ENCODE data around the gene CIB4. TPM values are rescaled to one million over a fixed set of nuclear protein-coding genes. Genes with fewer than 3 reads are reported as not detected.

CIB4 gene
- total RNA-seq, 2 experiments from 2014 or later = not detected

DNA sequence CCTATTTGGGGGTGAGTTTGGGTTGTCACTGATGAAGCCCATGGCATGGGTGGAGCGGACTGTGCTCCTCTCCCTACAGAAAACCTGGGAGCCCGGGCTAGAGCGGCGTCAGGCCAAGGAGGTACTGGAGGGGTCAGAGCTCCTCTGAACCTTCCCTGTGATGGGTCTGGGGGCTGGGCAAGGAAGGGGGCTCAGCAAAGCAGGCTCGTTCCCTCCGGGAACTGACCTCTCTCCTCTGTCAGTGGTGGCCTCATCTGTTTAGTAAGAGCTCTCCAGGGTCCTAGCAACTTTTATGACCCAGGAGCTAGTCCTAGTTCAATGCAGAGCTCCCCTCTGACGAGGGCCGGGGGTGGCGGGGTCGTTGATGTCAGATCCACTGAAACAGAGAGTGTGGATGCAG, 100.9 kb downstream of the CIB4 start:
- DNase-seq = no peak
- no peaks in the 10 kb centered on the region for H3K36me3 Mint-ChIP-seq (ENCODE audit: low read depth)
- POLR2A ChIA-PET = no interaction called here
- H3K27ac Mint-ChIP-seq = no peak overlapping the region
- H3K9me3 Mint-ChIP-seq = no peaks in the 10 kb centered on the region
- no peaks in the 10 kb centered on the region for H3K4me1 Mint-ChIP-seq
- no peaks in the 10 kb centered on the region for H3K27me3 Mint-ChIP-seq
- CTCF ChIA-PET = interaction anchor here (1.1 kb wide), 2 partner anchors 11 to 131 kb away, joined by 3 to 4 read pairs; no protein-coding TSS in a partner anchor
- no peak overlapping the region for H3K4me3 Mint-ChIP-seq

DNA sequence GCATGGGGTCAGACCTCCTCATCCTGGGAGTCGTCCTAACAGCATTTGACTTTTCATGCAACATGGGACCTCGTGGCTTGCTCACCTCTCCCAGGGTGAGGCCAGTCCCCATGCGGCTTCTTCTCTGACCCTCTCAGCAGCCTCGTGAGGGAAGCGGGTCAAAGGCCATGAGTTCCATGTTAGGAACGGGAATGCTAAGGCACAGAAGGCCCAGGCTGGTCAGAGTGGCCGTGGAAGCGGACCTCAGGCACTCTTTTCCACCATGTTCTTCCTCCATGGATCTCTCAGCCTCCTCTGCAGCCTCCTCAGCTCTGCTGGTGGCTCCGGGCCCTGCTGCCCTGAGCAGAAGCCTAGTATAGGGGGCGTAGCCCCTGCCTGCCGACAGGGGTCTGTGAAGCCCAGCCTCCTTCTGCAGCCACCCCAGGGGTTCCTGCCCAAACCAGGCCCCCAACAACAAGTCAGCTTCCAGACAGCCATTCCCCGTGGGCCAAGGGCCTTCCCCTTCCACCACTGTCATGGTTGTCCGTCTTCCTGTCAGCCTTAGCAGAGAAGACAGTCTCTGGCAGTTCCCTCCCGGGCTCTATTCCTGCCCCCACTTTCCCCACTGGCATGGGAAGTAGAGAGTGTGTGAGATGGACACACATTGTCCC, 103.2 kb downstream of the CIB4 start:
- Mint-ChIP-seq H3K4me1 (no peaks in the 10 kb centered on the region), H3K36me3 (ENCODE audit: low read depth) (no peaks in the 10 kb centered on the region), H3K9me3 (no peaks in the 10 kb centered on the region), H3K4me3 (no peak overlapping the region), H3K27me3 (no peaks in the 10 kb centered on the region), H3K27ac (no peak overlapping the region)
- no peak for DNase-seq
- CTCF ChIA-PET = interaction anchor here (0.6 kb wide), 1 partner anchor 724 kb away, joined by 3 read pairs; no protein-coding TSS in a partner anchor
- POLR2A ChIA-PET = no interaction called here

DNA sequence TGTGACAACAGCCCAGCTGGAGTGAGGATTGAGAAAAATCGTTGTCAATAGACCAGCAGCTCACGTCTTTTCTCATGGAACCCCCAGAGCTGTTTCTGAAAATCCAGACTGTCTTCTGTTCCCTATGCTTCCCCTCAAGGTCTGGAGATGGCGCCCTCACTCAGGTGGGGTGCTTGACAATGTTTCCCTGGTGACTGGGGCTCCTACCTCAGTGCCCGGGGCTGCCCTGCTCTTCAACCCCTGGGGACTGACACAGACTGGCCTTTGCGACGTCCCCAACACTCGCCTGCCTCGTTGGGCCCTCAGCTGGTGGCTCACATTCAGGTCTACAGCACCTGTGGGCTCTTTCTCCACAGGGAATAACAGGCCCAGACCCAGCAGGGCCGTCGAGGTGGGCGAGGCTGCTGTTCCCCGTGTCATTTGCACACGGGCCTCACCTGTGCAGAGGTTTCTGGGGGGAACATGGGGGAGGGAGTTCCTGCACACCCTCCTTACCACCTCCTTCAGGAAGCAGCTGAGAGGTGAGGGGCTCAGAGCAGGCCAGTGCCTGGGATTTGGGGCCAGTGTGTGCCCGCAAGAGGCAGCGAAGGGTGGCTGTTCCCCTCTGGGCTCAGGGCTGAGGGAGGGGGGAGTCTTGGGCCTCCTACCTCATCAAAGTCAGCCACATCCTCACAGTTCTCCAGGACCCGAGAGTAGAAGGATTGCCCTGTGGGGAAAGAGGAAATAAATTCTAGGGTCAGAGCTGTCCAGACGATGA, 103.9 kb downstream of the CIB4 start:
- no peaks in the 10 kb centered on the region for H3K4me1 Mint-ChIP-seq
- no peak overlapping the region for H3K27ac Mint-ChIP-seq
- DNase-seq = no peak
- no peak overlapping the region for H3K4me3 Mint-ChIP-seq
- no peaks in the 10 kb centered on the region for H3K36me3 Mint-ChIP-seq (ENCODE audit: low read depth)
- CTCF ChIA-PET = no interaction called here
- no peaks in the 10 kb centered on the region for H3K9me3 Mint-ChIP-seq
- POLR2A ChIA-PET = no interaction called here
- H3K27me3 Mint-ChIP-seq = no peaks in the 10 kb centered on the region

DNA sequence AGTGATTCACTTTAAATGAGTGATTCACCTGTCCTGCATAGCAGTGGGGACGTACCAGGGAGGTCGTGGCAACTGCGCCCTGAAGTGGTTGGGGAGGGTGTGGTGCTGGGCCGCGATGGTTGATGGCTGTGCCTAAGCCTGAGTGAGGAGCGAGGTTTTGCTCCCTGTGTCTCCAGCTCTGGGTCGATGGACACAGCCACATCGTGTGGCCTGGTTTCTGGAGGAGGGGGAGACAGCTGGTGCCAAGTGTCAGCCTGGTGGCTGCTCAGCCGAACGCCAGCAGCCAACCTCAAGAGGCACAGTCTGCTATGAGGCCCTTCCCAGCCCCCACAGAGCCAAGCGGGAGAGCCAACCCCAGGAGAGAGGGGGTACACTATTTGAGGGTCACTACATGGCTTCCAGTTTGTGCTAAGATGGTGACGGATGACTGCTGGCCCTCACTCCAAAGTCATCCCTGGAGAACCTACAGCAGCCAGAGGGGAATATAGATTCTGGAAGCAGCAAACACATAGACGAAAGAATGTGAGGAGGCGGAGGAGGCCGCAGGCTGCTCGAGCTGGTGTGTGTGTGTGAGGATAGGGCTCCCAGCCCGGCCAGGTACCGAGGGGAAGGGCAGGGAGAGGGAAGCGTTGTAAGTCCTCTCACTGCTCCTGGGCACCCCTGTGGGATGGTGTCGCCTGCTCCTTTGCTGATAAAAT, 104.6 kb downstream of the CIB4 start:
- Mint-ChIP-seq H3K27me3 (no peaks in the 10 kb centered on the region), H3K27ac (no peak overlapping the region), H3K4me3 (no peak overlapping the region), H3K4me1 (no peaks in the 10 kb centered on the region), H3K9me3 (no peaks in the 10 kb centered on the region), H3K36me3 (ENCODE audit: low read depth) (no peaks in the 10 kb centered on the region)
- ChIA-PET POLR2A (no interaction called here), CTCF (no interaction called here)
- no peak for DNase-seq

DNA sequence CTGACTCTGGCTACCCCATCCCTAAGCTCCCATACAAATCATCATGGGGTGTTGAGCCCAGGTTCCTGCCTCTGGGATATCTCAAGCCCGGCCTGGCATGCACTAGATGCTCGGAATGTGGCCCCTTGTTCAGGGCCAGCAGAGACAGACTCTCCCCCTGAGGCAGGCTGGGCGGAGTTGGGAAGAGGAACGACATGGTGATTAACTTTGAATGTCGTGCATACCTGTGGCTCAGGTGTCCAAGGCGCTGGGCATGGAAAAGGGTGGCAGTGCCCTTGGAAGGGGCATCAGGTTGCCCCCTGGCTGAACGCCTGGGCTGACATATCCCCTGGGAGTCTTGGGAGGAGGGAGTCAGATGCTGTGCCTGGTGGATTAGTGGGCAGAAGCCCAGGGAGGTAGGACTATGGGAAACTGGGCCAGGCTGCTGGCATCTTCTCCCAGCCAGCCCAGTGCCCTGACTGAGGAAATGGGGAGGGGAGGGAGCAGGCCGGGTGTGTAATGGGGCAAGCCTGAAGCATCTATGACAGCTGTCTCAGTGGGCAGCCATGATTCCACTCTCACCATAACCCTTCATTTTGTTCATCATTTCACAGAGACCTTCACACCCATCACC, 105.4 kb downstream of the CIB4 start:
- no peaks in the 10 kb centered on the region for H3K4me1 Mint-ChIP-seq
- H3K36me3 Mint-ChIP-seq (ENCODE audit: low read depth) = no peaks in the 10 kb centered on the region
- no peaks in the 10 kb centered on the region for H3K27me3 Mint-ChIP-seq
- ChIA-PET POLR2A (no interaction called here), CTCF (no interaction called here)
- no peak overlapping the region for H3K27ac Mint-ChIP-seq
- no peaks in the 10 kb centered on the region for H3K9me3 Mint-ChIP-seq
- H3K4me3 Mint-ChIP-seq = no peak overlapping the region
- no peak for DNase-seq

DNA sequence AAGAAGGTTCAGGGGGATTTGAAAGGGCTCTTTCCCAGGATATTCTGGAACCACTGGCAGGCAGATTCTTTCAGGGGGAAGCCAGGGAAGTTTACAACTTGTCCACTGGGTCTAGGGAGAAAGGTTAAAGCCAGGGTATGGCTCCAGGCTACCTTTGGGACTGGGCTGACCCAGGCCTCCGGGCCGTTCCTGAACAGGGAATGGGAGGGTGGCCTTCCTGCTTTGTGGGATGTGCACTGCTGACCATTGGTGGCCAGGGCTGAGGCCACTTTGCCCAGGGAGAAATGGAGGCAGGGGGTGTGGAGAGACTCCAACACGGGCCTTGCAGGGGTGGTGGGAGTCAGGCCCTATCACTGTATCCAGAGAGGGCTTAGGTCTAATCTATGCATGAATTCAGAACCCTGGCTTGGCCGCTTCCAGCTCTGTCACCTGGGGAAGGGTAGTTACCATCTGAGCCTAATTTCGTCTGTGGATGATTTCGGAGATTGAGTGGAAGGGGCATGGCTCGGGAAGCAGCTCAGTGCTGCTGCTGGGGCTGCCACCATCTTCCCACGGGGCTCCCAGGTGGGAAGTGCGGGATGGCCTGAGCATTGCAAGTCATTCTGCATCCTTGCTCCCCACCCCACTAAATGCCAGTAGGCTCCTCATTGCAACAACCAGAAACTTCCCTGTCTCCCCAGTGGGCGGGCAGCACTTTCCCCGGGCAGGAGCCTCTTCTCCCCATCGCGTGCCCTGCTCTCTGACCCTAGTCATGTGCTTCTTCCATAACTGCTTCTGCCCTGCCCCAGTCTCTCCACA, 106.1 kb downstream of the CIB4 start:
- ChIA-PET POLR2A (interaction anchor here (0.6 kb wide), 1 partner anchor 31 kb away, joined by 3 read pairs; no protein-coding TSS in a partner anchor), CTCF (no interaction called here)
- Mint-ChIP-seq H3K4me1 (no peaks in the 10 kb centered on the region), H3K27ac (no peak overlapping the region), H3K27me3 (no peaks in the 10 kb centered on the region), H3K4me3 (no peak overlapping the region), H3K36me3 (ENCODE audit: low read depth) (no peaks in the 10 kb centered on the region), H3K9me3 (no peaks in the 10 kb centered on the region)
- DNase-seq = no peak

DNA sequence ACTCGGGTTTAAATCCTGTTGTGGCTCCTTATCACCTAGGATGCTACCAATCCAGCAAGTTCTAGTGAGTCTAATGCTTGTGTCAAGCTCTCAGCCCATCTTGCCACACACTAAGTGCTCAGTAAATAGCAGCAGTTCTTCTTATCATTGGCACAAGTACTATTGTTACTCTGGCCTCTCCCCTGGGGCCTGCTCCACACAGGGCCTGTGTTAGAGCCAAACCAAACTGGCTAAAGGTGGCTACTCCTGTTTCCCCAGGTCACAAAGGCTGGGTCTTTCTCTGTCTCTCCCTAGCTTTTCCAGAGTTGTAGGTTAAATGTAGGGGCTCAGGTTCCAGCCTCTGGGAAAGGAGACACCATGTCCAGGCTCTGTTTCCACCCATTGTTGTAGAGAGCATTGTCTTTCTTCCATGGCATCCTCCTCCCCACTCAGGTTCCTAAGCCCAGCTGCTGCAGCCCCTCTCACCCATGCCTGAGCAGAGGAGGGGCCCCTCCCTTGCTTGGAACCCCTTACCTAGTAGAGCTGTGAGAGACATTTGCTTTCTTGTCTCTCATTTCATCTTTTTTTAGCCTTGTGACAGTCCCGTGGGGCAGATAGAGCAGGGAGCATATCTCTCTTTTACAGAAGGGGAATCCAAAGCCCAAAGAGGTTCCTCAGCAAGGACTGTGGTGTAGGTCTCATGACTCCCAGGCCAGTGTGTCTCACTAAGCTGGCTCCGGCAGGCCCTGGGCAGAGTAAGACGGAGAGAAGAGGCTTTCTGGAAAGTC, 106.9 kb downstream of the CIB4 start:
- Mint-ChIP-seq H3K27me3 (no peaks in the 10 kb centered on the region), H3K4me3 (no peak overlapping the region), H3K4me1 (no peaks in the 10 kb centered on the region), H3K9me3 (no peaks in the 10 kb centered on the region), H3K27ac (no peak overlapping the region), H3K36me3 (ENCODE audit: low read depth) (no peaks in the 10 kb centered on the region)
- ChIA-PET POLR2A (interaction anchor here (0.6 kb wide), 1 partner anchor 32 kb away, joined by 3 read pairs; no protein-coding TSS in a partner anchor), CTCF (no interaction called here)
- DNase-seq = no peak

DNA sequence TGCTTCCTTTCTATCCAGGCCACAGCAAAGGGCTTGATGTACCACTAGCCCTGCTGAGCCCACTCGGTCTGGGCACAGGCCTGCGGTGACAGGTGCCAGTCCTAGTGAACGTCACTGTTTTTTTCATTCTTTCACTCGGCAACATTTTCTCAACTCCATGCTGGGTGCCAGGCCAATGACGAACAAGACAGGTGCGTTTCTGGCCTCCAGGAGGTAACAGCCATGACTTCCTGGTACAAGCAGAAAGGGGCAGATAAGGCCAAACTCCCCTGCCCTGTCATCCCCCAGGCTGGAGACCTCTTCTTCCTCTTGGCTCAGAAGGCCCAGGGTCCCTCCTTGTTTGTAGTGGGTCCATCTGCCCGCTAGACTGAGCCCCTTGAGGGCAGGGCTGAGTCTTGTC, 107.5 kb downstream of the CIB4 start:
- Mint-ChIP-seq H3K9me3 (no peaks in the 10 kb centered on the region), H3K27ac (no peak overlapping the region), H3K4me1 (no peaks in the 10 kb centered on the region), H3K4me3 (no peak overlapping the region), H3K27me3 (no peaks in the 10 kb centered on the region), H3K36me3 (ENCODE audit: low read depth) (no peaks in the 10 kb centered on the region)
- DNase-seq = no peak
- ChIA-PET CTCF (no interaction called here), POLR2A (no interaction called here)

DNA sequence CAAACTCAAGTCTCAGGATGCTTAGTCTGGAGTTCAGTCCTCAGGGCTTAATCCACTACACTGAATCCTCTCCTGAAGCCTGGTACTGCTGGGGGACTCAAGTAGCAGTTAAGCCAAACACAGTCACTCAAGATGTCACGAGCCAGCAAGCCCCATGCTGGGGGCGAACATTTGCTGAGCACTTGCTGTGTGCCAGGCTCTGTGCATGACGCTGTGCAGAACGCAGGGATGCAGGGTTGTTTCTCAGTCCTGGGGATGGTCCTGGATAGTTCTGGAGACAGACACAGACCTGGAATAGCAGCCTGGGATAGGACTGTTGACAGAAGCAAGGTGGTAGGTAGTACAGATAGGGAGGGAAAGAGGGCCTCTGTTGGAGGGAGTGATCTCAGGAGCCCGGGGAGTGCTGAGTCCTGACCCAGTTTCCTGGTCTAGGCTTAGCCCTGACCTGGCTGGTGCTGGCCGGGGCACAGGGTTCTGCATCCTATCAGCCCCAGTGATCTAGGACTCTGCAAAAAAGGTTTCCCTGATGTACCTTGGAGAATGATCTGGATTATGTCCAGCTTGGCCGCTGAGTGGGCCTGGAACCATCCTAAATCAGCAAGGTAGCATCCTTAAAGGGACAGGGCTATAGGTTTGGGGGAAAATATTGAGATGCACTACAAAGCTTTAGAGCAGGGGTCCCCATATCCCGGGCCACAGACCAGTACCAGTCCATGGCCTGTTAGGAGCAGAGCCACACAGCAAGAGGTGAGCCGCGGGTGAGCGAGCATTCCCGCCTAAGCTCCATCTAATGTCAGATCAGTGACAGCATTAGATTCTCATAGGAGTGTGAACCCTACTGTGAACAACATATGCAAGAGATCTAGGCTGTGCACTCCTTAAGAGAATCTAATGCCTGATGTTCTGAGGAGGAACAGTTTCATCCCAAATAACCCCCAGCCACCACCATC, 108.6 kb downstream of the CIB4 start:
- Mint-ChIP-seq H3K36me3 (ENCODE audit: low read depth) (no peaks in the 10 kb centered on the region), H3K4me3 (no peak overlapping the region), H3K4me1 (no peaks in the 10 kb centered on the region), H3K27ac (no peak overlapping the region), H3K27me3 (no peaks in the 10 kb centered on the region), H3K9me3 (no peaks in the 10 kb centered on the region)
- CTCF ChIA-PET = interaction anchor here (0.7 to 0.9 kb wide), 2 partner anchors 348 to 551 kb away, joined by 3 read pairs; no protein-coding TSS in a partner anchor
- POLR2A ChIA-PET = no interaction called here
- no peak for DNase-seq

Data from activated CD4-positive, alpha-beta T cell treated with anti-CD3 and anti-CD28 coated beads, Interleukin-2, amount 10 ng/mL, durations not matched to agents 7 days and 5 days (primary cell).